Neural crest cell (in vitro differentiated cells): Measurements from ENCODE around the gene CDH12. TPM values are rescaled to one million over a fixed set of nuclear protein-coding genes. Genes with fewer than 3 reads are reported as not detected.

Experiments
- DNase-seq: peaks from one replicate; pipeline ENCODE4 v3.0.0; 2021; ENCODE audit warnings: low read depth, mixed read lengths, low spot score
- H3K27ac Mint-ChIP-seq: one replicate; pipeline ENCODE4 v1.8.0; 2021; ENCODE audit warnings: mild to moderate bottlenecking, mixed read lengths; ENCODE audit not compliant: unreplicated experiment
- H3K27me3 Mint-ChIP-seq: 2 replicates; pipeline ENCODE4 v1.8.0; 2021; ENCODE audit warnings: low read depth, mild to moderate bottlenecking, mixed read lengths
- H3K36me3 Mint-ChIP-seq: 2 replicates; pipeline ENCODE4 v1.8.0; 2021; ENCODE audit warnings: low read depth, mild to moderate bottlenecking, mixed read lengths
- H3K4me1 Mint-ChIP-seq: 2 replicates; pipeline ENCODE4 v1.8.0; 2021; ENCODE audit warnings: mixed read lengths
- H3K4me3 Mint-ChIP-seq: one replicate; pipeline ENCODE4 v1.8.0; 2021; ENCODE audit warnings: mild to moderate bottlenecking, mixed read lengths
- H3K9me3 Mint-ChIP-seq: 2 replicates; pipeline ENCODE4 v1.8.0; 2021; ENCODE audit warnings: mixed read lengths
- total RNA-seq: library from RNA; stranded (reverse); gene quantifications from 2 replicates; pipeline ENCODE4 v1.2.1, GENCODE V29; 2021
- TF ChIP-seq, protein P1 (sequence below): fragments of 200-600 bp; sonication (generic); conservative IDR thresholded peaks from 2 replicates; pipeline ENCODE4 v1.5.0; 2021; ENCODE audit warnings: antibody characterized with exemption, mild to moderate bottlenecking

CDH12 gene
- total RNA-seq, 1 donor from 2014 or later = 0.07 TPM

DNA sequence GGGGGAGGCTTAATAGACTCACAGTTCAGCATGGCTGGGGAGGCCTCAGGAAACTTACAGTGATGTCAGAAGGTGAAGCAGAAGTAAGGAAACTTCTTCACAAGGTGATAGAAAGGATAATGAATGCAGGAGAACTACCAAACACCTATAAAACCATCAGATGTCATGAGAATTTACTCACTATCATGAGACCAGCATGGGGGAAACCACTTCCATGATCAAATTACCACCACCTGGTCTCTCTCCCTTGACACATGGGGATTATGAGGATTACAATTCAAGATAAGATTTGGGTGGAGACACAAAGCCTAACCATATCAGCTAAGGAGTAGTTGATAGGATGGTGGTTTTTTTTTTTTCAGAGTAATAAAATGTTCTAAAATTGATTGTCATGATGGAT lies 201.8 kb downstream of the CDH12 start:
- no peak for DNase-seq
- peaks cover 4% of the 10 kb centered on the region for H3K4me1 Mint-ChIP-seq
- H3K4me3 Mint-ChIP-seq = no peak overlapping the region
- H3K9me3 Mint-ChIP-seq = no peaks in the 10 kb centered on the region
- H3K36me3 Mint-ChIP-seq = no peaks in the 10 kb centered on the region
- H3K27ac Mint-ChIP-seq = no peak overlapping the region
- H3K27me3 Mint-ChIP-seq = no peaks in the 10 kb centered on the region
- TF ChIP-seq, protein P1, sequence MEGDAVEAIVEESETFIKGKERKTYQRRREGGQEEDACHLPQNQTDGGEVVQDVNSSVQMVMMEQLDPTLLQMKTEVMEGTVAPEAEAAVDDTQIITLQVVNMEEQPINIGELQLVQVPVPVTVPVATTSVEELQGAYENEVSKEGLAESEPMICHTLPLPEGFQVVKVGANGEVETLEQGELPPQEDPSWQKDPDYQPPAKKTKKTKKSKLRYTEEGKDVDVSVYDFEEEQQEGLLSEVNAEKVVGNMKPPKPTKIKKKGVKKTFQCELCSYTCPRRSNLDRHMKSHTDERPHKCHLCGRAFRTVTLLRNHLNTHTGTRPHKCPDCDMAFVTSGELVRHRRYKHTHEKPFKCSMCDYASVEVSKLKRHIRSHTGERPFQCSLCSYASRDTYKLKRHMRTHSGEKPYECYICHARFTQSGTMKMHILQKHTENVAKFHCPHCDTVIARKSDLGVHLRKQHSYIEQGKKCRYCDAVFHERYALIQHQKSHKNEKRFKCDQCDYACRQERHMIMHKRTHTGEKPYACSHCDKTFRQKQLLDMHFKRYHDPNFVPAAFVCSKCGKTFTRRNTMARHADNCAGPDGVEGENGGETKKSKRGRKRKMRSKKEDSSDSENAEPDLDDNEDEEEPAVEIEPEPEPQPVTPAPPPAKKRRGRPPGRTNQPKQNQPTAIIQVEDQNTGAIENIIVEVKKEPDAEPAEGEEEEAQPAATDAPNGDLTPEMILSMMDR = no peak

DNA sequence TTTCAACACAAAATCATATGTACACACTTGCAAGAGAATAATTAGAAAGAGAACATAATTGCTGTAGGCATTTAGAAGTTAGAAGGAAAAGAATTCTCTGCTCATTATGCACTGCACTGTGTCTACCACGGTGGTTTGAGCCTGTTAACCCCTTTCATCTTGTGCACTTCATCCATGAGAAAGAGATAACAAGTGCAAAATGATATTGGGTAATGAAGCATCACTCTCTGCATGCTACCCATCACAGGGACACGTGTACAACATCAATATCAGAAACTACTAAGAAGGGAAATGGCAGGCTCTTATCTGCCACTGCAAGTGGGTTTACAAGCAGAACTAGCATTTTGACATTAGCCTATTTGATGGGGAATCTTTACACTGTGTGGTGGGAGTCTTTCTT lies 202.6 kb downstream of the CDH12 start:
- Mint-ChIP-seq H3K4me3 (no peak overlapping the region), H3K36me3 (no peaks in the 10 kb centered on the region), H3K27ac (no peak overlapping the region), H3K4me1 (peaks cover 4% of the 10 kb centered on the region), H3K9me3 (no peaks in the 10 kb centered on the region), H3K27me3 (no peaks in the 10 kb centered on the region)
- DNase-seq = no peak
- TF ChIP-seq, protein P1 = no peak

GRCh38 chr5:22649074-22649473 lies 204.1 kb downstream of the CDH12 start:
- TF ChIP-seq, protein P1 = no peak
- Mint-ChIP-seq H3K4me3 (no peak overlapping the region), H3K36me3 (no peaks in the 10 kb centered on the region), H3K4me1 (peaks cover 4% of the 10 kb centered on the region), H3K27ac (no peak overlapping the region), H3K9me3 (no peaks in the 10 kb centered on the region), H3K27me3 (no peaks in the 10 kb centered on the region)
- no peak for DNase-seq

- Mint-ChIP-seq H3K36me3 (no peaks in the 10 kb centered on the region), H3K27ac (no peak overlapping the region), H3K4me3 (no peak overlapping the region), H3K4me1 (peaks cover 4% of the 10 kb centered on the region), H3K9me3 (no peaks in the 10 kb centered on the region), H3K27me3 (no peaks in the 10 kb centered on the region)
- TF ChIP-seq, protein P1 = no peak
- no peak for DNase-seq
Measured at GRCh38 chr5:22644859-22645258, 208.3 kb downstream of the CDH12 start.

DNA sequence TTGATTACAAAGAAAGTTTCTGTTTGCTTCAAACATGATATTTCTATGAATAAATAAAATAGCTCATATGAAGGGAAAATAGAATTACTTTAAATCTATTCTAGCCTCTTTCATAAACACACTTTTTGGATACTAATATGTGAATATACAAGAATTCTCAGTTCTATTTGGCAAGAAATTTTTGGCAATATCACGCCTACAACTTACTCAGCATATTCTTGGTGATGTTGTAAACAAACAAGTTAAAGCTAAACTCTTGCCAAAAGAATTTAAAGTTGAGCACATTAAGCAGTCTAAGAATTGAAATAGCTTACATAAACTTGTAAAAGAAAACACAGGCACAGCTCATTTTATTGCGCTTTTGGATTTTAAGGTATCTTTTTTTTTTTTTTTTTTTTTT lies 209.8 kb downstream of the CDH12 start:
- DNase-seq = no peak
- no peak overlapping the region for H3K27ac Mint-ChIP-seq
- H3K36me3 Mint-ChIP-seq = no peaks in the 10 kb centered on the region
- no peaks in the 10 kb centered on the region for H3K9me3 Mint-ChIP-seq
- H3K4me3 Mint-ChIP-seq = no peak overlapping the region
- no peaks in the 10 kb centered on the region for H3K4me1 Mint-ChIP-seq
- H3K27me3 Mint-ChIP-seq = no peaks in the 10 kb centered on the region
- TF ChIP-seq, protein P1 = no peak

DNA sequence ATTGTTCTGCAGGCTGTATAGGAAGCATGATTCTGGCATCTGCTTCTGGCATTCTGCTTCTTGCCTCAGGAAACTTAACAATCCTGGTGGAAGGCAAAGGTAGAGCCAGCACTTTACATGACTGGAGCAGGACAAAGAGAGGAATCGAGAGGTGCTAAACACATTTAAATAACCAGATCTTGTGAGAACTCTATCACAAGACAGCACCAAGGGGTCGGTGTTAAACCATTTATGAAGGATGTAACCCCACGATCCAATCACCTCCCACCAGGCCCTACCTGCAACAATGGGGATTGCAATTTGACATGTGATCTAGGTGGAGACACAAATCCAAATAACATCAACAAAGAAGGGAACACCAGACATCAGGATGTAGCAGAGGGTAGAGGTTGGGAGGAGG lies 221.5 kb downstream of the CDH12 start:
- H3K4me1 Mint-ChIP-seq = no peaks in the 10 kb centered on the region
- TF ChIP-seq, protein P1 = no peak
- DNase-seq = no peak
- H3K9me3 Mint-ChIP-seq = no peaks in the 10 kb centered on the region
- no peak overlapping the region for H3K4me3 Mint-ChIP-seq
- H3K36me3 Mint-ChIP-seq = no peaks in the 10 kb centered on the region
- no peaks in the 10 kb centered on the region for H3K27me3 Mint-ChIP-seq
- H3K27ac Mint-ChIP-seq = no peak overlapping the region
